ENCODE data around the gene SPSB2. TPM values are rescaled to one million over a fixed set of nuclear protein-coding genes. Genes with fewer than 3 reads are reported as not detected.
"Not testable (repeated sequence)": the region's sequence is repeated elsewhere in the genome, so short reads cannot be mapped to it uniquely, and the experiment has no call there.

SPSB2 gene
- total RNA-seq, 1 experiment from 2014 or later = 15.7 TPM

DNA sequence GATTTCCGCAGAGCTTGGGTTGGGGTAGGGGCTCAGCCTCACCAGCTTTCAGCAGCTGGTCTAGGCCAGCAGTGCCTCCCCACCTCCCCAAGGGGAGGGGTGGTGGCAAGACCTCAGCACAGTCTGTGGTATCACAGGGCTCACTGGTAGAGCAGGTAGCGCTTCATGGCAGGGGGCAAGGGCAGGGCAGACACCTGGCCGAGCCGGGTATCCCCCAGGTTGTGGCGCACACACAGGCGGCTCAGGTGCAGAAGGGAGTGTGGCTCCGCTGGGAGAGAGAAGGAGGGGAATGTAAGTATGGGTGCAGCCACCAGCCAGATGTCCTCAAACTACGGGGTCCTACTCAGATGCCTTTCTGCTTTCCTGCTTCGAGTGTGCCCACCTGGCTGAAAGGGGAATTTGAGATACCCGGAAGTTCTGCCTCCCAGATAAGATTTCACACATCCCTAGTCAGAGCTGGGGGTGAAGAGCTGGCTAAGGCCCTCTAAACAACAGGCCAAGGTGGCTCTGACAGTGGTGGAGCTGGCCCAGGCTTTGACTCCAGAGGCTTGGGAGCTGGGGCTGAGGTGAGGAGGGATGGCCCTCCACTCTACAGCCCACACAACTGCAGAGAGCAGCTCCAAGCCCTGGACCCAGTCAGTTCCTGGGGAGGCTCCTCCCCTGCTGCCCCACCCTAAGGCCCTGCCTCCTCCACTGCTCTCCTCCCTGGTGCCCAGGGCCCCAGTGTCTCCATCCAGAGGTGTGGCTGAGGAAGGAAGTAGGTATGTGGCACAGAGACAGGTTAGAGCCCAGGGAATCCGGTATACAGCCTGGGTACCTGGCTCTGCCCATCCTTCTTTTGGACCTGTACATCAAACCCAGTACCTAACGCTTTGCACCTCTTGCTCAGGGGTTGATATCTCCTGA is 1.8 kb downstream of the SPSB2 start:
- DNase-seq (ENCODE audit: low read depth) = peak; percentile 65

- not testable (repeated sequence) for DNase-seq (ENCODE audit: low read depth)
These were observed 2.8 kb downstream of the SPSB2 start for GRCh38 chr12:6870304-6870703.

DNA sequence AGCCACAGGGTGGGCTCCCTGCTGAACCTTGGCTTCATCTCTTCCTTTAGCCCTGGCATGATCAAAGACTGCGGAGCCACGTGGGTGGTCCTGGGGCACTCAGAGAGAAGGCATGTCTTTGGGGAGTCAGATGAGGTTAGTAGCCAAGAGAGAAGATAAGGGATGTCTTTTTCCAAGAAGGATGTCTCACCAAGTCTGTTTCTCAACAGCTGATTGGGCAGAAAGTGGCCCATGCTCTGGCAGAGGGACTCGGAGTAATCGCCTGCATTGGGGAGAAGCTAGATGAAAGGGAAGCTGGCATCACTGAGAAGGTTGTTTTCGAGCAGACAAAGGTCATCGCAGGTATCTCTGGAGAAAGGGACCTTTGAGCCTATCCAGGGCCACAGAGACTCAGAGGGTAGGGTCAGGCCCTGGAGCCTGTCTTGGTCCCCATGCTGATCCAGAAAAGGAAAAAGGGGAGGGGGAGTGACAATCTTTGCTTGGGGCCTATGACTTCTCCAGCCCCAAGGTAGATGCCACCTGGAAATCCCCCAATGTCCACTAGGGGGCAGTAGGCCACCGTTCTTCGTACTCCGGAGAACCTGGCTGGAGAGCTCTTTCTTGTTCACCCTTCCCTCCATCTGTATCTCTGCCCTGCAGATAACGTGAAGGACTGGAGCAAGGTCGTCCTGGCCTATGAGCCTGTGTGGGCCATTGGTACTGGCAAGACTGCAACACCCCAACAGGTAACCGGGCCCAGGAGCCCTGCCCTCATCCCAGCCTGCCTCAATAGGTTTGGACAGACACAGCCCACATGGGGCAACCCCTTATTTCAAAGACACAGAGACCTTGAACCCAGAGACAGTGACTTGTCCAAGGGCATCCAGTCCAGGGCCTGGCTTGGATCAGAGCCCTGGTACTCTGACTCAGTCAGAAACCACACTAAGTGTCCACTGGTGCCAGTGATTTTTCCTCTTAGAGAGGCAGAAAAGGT is 3.8 kb downstream of the SPSB2 start:
- peak; percentile 71 for DNase-seq (ENCODE audit: low read depth)

- DNase-seq (ENCODE audit: low read depth) = peak; percentile 42
These were observed 4.7 kb downstream of the SPSB2 start for GRCh38 chr12:6868211-6869048.

GRCh38 chr12:6867413-6868210 is 5.5 kb downstream of the SPSB2 start, which contains the start of gene TPI1:
TPI1 (plus strand) TSS chr12:6867531; CDS start chr12:6867567, 36 bp downstream.
- peak; percentile 72 for DNase-seq (ENCODE audit: low read depth)

DNA sequence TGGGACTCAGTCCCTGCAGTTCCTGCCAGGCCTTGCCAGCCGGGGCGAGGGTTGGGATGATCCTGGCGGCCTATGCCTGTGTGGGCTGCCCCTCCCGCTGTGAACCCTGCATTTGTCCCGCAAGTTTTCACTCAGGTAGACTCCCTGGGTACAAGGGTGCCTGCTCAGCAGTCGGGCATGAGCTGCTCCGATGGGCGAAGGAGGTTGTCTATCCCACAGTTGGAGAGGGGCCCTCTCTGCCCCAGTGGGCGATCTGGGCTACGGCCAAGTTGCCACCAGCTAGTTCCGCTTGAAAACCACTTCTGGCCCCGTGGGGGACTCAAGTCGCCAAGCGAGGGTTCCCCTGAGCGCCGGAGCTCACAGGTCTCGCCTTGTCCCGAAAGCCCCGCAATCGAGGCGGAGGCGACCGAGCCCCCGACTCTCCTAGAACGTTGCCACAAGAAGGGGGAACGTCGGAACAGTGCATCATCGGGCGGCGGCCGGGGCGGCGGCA is 6.1 kb downstream of the SPSB2 start:
- no peak for DNase-seq (ENCODE audit: low read depth)

- DNase-seq (ENCODE audit: low read depth) = no peak
These were observed 6.8 kb downstream of the SPSB2 start for GRCh38 chr12:6866163-6866919.

DNA sequence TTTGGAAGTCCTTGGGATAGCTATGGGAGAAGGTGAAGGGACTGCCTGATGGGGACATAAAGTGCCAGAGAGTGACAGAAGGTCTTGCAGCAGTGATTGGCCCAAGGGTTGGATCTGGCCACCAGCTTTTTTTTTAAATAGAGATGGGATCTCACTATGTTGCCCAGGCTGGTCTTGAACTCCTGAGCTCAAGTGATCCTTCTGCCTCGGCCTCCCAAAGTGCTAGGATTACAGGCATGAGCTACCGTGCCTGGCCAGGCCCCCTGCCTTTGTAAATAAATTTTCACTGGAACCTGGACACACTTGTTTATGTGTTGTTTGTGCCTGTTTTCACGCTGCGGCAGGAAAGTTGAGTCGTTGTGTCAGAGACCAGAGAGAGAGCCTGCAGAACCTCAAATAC is 7.8 kb downstream of the SPSB2 start:
- DNase-seq (ENCODE audit: low read depth) = not testable (repeated sequence)

DNA sequence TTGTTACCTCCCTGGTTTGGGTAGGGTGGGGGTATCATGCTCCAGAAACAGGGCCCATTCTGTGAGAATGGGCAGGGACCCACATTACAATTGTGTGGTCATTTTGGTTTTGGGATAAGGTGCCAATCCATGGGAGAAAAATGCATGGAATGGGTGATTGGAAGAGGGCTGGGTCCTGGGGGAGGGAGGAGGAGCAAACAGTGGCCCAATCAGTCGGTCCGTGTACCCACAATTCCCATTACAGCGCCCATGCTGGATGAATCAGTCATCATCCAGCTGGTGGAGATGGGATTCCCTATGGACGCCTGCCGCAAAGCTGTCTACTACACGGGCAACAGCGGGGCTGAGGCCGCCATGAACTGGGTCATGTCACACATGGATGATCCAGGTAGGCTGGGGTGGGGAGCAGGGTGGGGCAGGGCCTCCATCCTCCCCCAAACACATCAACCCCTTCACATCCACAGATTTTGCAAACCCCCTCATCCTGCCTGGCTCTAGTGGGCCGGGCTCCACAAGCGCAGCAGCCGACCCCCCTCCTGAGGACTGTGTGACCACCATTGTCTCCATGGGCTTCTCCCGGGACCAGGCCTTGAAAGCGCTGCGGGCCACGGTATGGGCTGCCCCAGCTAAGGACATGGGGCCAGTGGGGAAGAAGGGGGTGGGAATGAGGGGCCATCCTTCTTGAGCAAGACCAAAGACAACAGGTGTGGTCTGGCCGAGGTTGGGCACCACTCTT is 9.3 kb downstream of the SPSB2 start:
- no peak for DNase-seq (ENCODE audit: low read depth)

DNA sequence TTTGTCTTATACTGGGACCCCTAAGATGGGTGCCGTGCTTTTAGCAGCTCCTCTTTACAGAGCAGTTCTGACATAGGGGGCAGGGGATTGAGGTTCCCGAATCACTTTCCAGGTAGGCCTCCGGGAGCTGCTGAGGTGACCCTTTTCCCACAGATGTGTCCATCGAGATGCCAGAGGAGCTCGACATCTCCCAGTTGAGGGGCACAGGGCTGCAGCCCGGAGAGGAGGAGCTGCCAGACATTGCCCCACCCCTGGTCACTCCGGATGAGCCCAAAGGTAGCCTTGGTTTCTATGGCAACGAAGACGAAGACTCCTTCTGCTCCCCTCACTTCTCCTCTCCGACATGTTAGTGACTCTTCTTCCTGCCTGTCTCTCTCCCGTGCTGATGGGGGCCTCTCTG is 10.1 kb downstream of the SPSB2 start:
- no peak for DNase-seq (ENCODE audit: low read depth)

GRCh38 chr12:6861391-6861790 is 11.7 kb downstream of the SPSB2 start:
- DNase-seq (ENCODE audit: low read depth) = no peak

GRCh38 chr12:6860942-6861341 is 12.2 kb downstream of the SPSB2 start:
- no peak for DNase-seq (ENCODE audit: low read depth)

- DNase-seq (ENCODE audit: low read depth) = no peak
These were observed 13.0 kb downstream of the SPSB2 start for GRCh38 chr12:6860116-6860515.

DNA sequence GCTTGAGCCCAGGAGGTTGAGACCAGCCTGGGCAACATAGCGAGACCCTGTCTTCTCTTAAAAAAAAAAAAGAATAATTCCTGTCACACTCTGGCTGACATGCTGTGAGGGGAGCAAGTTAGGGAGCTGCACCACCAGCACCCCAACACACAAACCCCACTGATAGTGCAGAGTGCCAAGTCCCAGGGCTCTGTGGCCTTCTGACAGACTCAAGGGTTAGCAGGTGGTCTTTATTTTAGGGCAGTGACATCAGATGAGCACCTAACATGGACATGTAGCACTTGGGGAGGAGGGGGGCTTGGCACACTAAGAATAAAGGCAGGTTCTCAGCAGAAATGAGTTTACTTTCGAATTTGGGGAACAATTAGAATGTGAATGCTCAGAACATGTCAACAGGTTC is 14.3 kb downstream of the SPSB2 start:
- no peak for DNase-seq (ENCODE audit: low read depth)

- no peak for DNase-seq (ENCODE audit: low read depth)
These were observed 17.8 kb downstream of the SPSB2 start for GRCh38 chr12:6855322-6855721.

DNA sequence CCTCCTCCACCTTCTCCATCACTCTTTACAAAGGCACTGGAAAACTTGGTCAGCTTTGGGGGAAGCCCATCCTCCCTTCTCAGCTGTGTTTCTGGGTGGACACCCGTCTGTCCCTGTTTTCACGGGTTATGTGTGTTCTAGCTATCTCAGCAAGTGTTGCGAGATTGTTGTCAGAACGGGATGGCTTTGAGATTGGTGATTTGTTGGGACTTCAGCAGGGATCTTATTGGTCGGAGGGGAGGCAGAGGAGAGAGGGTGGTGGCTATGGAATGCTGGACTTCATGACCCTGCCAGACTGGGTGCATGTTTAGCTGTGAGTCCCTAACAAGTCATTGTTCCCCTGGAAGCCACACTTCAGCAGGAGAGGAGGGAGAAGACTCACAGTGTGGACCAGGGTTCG is 19.1 kb downstream of the SPSB2 start:
- no peak for DNase-seq (ENCODE audit: low read depth)

- DNase-seq (ENCODE audit: low read depth) = no peak
These were observed 19.5 kb downstream of the SPSB2 start for GRCh38 chr12:6853626-6854025.

- DNase-seq (ENCODE audit: low read depth) = peak; percentile 71
These were observed 20.3 kb downstream of the SPSB2 start for GRCh38 chr12:6852651-6853354.
